Measurements from ENCODE around the gene ENTPD8.
"Not testable (repeated sequence)": the region's sequence is repeated elsewhere in the genome, so short reads cannot be mapped to it uniquely, and the experiment has no call there.

Gene ENTPD8

DNA sequence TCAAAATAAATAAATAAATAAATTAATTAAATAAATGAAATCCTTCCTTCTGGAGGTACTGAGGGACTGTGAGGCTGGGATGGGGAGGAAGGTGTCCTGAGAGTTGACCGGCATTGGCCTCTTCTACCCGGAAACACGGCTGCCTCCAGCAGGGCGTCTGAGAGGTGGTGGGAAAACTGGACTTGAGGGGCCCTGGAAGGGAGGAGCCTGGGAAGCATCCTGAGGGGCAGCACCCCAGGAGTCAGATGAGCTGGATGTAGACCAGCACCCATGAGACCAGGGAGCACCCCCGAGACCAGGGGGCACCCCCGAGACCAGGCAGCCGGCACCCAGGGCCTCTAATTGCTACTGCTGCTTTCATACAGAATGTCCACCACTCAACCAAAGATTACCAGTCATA, 26.7 kb upstream of the ENTPD8 start:
- H3K27ac ChIP-seq (ENCODE audit: low read length) = no peak overlapping the region
- no peak overlapping the region for H3K4me3 ChIP-seq (ENCODE audit: low read depth in 1 of 2, low read length in 2 of 2)
- no peaks in the 10 kb centered on the region for H3K36me3 ChIP-seq (ENCODE audit: control insufficient read depth in 1 of 2, insufficient read depth in 2 of 2, low read length in 2 of 2)
- no peaks in the 10 kb centered on the region for H3K9me3 ChIP-seq (ENCODE audit: control insufficient read depth in 1 of 2, low read length in 2 of 2)
- no peaks in the 10 kb centered on the region for H3K4me1 ChIP-seq (ENCODE audit: control insufficient read depth in 1 of 2, insufficient read depth in 2 of 2, low read length in 2 of 2)
- no peaks in the 10 kb centered on the region for H3K27me3 ChIP-seq (ENCODE audit: low read depth, low read length)

DNA sequence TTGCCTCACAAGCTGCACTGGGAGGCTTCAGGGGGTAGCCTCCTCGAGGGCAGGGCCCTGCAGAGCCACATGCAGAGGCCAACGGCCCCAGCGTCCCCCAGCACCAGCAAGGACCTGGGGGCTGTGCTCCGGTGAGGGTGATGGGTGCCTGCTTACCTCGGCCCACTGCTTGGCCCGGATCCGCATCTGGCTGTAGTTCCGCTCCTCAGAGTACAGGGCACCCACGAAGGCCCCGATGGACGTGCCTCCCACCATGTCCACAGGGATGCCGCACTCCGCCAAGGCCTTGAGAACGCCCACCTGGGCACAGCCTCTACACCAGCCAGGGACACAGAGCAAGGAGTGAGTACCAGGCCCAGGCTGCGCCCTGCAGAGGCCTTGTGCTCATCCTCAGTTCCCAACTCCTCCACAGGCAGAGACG, 26.0 kb upstream of the ENTPD8 start:
- H3K4me3 ChIP-seq (ENCODE audit: low read depth in 1 of 2, low read length in 2 of 2) = no peak overlapping the region
- no peaks in the 10 kb centered on the region for H3K36me3 ChIP-seq (ENCODE audit: control insufficient read depth in 1 of 2, insufficient read depth in 2 of 2, low read length in 2 of 2)
- no peaks in the 10 kb centered on the region for H3K27me3 ChIP-seq (ENCODE audit: low read depth, low read length)
- H3K27ac ChIP-seq (ENCODE audit: low read length) = no peak overlapping the region
- no peaks in the 10 kb centered on the region for H3K4me1 ChIP-seq (ENCODE audit: control insufficient read depth in 1 of 2, insufficient read depth in 2 of 2, low read length in 2 of 2)
- no peaks in the 10 kb centered on the region for H3K9me3 ChIP-seq (ENCODE audit: control insufficient read depth in 1 of 2, low read length in 2 of 2)

GRCh38 chr9:137466389-137467085, 25.4 kb upstream of the ENTPD8 start:
- H3K4me1 ChIP-seq (ENCODE audit: control insufficient read depth in 1 of 2, insufficient read depth in 2 of 2, low read length in 2 of 2); H3K4me3 ChIP-seq (ENCODE audit: low read depth in 1 of 2, low read length in 2 of 2); H3K27ac ChIP-seq (ENCODE audit: low read length); H3K27me3 ChIP-seq (ENCODE audit: low read depth, low read length); H3K9me3 ChIP-seq (ENCODE audit: control insufficient read depth in 1 of 2, low read length in 2 of 2); H3K36me3 ChIP-seq (ENCODE audit: control insufficient read depth in 1 of 2, insufficient read depth in 2 of 2, low read length in 2 of 2): not testable (repeated sequence)

GRCh38 chr9:137465720-137466388, 24.7 kb upstream of the ENTPD8 start:
- Histone ChIP-seq H3K36me3 (ENCODE audit: control insufficient read depth in 1 of 2, insufficient read depth in 2 of 2, low read length in 2 of 2) (no peaks in the 10 kb centered on the region), H3K27me3 (ENCODE audit: low read depth, low read length) (no peaks in the 10 kb centered on the region), H3K4me3 (ENCODE audit: low read depth in 1 of 2, low read length in 2 of 2) (no peak overlapping the region), H3K9me3 (ENCODE audit: control insufficient read depth in 1 of 2, low read length in 2 of 2) (no peaks in the 10 kb centered on the region), H3K27ac (ENCODE audit: low read length) (no peak overlapping the region), H3K4me1 (ENCODE audit: control insufficient read depth in 1 of 2, insufficient read depth in 2 of 2, low read length in 2 of 2) (no peaks in the 10 kb centered on the region)

GRCh38 chr9:137465000-137465719, 24.0 kb upstream of the ENTPD8 start:
- no peaks in the 10 kb centered on the region for H3K36me3 ChIP-seq (ENCODE audit: control insufficient read depth in 1 of 2, insufficient read depth in 2 of 2, low read length in 2 of 2)
- no peak overlapping the region for H3K27ac ChIP-seq (ENCODE audit: low read length)
- no peaks in the 10 kb centered on the region for H3K9me3 ChIP-seq (ENCODE audit: control insufficient read depth in 1 of 2, low read length in 2 of 2)
- H3K4me1 ChIP-seq (ENCODE audit: control insufficient read depth in 1 of 2, insufficient read depth in 2 of 2, low read length in 2 of 2) = no peaks in the 10 kb centered on the region
- H3K4me3 ChIP-seq (ENCODE audit: low read depth in 1 of 2, low read length in 2 of 2) = no peak overlapping the region
- H3K27me3 ChIP-seq (ENCODE audit: low read depth, low read length) = no peaks in the 10 kb centered on the region

DNA sequence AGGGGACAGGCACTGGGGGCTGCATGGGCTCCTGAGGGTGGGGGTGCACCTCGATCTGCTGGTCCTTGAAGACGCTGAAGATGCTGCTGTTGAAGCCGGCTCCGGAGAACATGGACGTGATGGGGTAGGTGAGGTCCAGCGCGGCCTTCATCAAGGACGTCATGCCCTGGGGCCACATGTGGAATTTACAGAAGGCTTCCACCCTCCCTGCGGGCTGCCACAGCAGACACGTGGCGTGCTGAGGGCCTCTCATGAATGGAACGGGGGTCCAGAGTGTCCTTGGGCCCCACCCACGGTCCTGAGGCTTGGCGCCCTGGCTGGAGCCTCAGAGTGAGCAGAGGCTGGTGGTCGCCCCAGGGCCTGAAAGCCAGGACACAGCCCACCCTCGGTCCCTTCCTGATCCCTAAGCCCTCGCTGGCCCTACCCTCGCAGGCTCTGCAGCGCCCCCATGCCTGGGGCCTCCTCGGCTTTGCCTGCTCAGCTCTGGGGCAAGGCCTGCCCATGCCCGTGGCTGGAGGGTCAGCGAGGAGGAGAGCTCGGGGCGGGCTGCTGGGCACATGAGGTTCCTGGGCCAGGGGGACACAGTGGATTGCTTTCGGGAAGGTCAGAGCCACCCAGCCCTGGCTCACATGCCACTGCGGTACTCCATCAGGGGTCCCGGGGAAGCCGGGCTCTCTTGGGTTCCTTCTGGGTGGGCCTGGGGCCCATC, 23.3 kb upstream of the ENTPD8 start:
- no peak overlapping the region for H3K27ac ChIP-seq (ENCODE audit: low read length)
- H3K27me3 ChIP-seq (ENCODE audit: low read depth, low read length) = no peaks in the 10 kb centered on the region
- peaks cover 3 to 5% of the 10 kb centered on the region in 2 donors for H3K4me1 ChIP-seq (ENCODE audit: control insufficient read depth in 1 of 2, insufficient read depth in 2 of 2, low read length in 2 of 2)
- H3K9me3 ChIP-seq (ENCODE audit: control insufficient read depth in 1 of 2, low read length in 2 of 2) = no peaks in the 10 kb centered on the region
- H3K36me3 ChIP-seq (ENCODE audit: control insufficient read depth in 1 of 2, insufficient read depth in 2 of 2, low read length in 2 of 2) = no peaks in the 10 kb centered on the region
- no peak overlapping the region for H3K4me3 ChIP-seq (ENCODE audit: low read depth in 1 of 2, low read length in 2 of 2)

DNA sequence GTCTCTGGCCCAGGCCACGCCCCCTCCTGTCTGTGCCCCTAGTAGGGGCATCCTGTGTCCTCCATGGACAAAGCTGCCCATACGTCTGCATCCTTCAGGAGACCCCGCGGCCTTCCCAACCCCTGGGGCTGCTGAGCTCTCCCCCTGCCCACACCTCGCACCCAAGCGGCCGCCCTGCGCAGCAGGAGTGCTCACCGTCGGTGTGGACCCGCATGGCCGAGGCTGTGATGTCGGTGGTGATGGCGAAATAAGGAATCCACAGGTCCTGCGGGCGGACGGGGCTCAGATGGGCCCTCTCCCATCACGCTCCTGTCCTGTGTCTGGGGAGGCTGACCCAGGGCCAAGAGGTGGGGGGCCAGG, 22.8 kb upstream of the ENTPD8 start:
- Histone ChIP-seq H3K9me3 (ENCODE audit: control insufficient read depth in 1 of 2, low read length in 2 of 2) (no peaks in the 10 kb centered on the region), H3K27ac (ENCODE audit: low read length) (no peak overlapping the region), H3K4me3 (ENCODE audit: low read depth in 1 of 2, low read length in 2 of 2) (no peak overlapping the region), H3K36me3 (ENCODE audit: control insufficient read depth in 1 of 2, insufficient read depth in 2 of 2, low read length in 2 of 2) (no peaks in the 10 kb centered on the region), H3K4me1 (ENCODE audit: control insufficient read depth in 1 of 2, insufficient read depth in 2 of 2, low read length in 2 of 2) (peaks cover 3 to 5% of the 10 kb centered on the region in 2 donors), H3K27me3 (ENCODE audit: low read depth, low read length) (no peaks in the 10 kb centered on the region)

DNA sequence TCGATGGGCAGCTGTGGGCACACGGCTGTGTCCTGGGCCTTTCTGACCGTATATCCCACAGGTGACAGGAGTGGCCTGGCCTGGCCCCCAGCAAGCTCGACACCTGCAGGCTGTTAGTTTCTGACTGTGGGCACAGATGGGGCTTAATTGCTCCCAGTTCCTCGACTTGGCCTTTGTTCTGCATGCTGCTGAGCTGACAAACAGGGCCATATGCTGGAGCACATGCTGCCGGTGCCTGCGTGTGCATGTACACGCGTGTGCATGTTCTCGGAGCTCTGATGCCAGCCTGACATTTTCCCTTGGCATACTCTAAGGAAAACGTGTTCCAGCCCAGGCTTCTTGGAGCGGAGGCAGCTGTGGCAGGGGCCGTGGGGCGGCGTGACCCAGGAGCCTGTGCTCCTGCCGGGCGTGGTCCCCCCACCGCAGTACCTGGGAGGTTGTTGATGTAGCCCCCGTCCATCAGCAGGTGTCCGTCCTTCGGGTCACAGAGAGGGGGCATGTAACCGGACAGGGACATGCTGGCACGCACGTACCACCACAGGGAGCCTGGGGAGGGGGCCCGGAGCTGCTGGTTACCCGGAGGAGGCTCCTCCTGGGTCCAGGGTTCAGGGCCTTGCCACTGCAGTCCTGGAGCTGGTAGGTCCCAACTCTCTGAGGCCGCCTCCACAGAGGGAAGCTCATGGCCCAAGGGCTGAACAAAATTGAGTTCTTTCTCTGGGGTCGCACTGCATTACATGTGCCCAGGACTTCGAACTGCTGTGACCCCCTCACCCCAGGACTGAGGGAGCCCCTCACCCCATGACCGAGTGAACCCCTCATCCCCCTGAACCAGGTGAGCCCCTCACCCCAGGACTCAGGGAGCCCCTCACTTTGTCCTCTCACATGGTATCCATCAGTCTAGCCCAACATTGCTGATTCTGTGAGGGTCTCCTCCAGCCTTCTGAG, 22.1 kb upstream of the ENTPD8 start:
- Histone ChIP-seq H3K36me3 (ENCODE audit: control insufficient read depth in 1 of 2, insufficient read depth in 2 of 2, low read length in 2 of 2) (no peaks in the 10 kb centered on the region), H3K4me3 (ENCODE audit: low read depth in 1 of 2, low read length in 2 of 2) (no peak overlapping the region), H3K27ac (ENCODE audit: low read length) (no peak overlapping the region), H3K27me3 (ENCODE audit: low read depth, low read length) (no peaks in the 10 kb centered on the region), H3K4me1 (ENCODE audit: control insufficient read depth in 1 of 2, insufficient read depth in 2 of 2, low read length in 2 of 2) (peaks cover 3 to 10% of the 10 kb centered on the region in 2 donors), H3K9me3 (ENCODE audit: control insufficient read depth in 1 of 2, low read length in 2 of 2) (no peaks in the 10 kb centered on the region)

DNA sequence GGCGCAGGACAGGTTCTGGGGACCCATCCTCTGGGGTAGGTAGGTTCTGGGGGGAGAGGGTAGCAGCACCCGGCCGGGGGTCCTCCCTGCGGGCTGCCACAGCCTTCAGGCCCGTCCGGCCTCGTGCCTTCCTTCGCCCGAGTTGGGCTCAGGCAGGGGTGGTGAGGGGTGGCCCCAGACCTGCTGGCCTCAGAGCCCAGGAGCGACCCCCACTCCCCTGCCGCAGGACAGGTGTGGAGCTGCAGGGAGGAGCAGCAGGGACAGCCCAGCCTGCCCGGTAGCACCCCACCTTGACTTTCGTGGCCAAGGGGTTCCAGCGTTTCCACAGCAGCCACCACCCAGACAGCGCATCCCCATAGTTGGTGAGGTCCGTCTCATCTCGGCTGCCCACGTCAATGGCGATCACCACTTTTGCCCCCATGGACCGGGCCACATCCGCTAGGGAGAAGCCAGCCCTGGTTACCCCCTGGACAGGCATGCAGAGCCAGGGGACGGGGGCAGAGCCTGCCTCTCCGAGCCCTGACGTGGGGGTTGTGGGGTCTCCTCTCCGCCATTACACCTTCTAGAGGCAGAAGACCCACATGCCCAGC, 21.3 kb upstream of the ENTPD8 start:
- Histone ChIP-seq H3K4me1 (ENCODE audit: control insufficient read depth in 1 of 2, insufficient read depth in 2 of 2, low read length in 2 of 2) (peaks cover 3 to 17% of the 10 kb centered on the region in 2 donors), H3K27ac (ENCODE audit: low read length) (no peak overlapping the region), H3K4me3 (ENCODE audit: low read depth in 1 of 2, low read length in 2 of 2) (no peak overlapping the region)

DNA sequence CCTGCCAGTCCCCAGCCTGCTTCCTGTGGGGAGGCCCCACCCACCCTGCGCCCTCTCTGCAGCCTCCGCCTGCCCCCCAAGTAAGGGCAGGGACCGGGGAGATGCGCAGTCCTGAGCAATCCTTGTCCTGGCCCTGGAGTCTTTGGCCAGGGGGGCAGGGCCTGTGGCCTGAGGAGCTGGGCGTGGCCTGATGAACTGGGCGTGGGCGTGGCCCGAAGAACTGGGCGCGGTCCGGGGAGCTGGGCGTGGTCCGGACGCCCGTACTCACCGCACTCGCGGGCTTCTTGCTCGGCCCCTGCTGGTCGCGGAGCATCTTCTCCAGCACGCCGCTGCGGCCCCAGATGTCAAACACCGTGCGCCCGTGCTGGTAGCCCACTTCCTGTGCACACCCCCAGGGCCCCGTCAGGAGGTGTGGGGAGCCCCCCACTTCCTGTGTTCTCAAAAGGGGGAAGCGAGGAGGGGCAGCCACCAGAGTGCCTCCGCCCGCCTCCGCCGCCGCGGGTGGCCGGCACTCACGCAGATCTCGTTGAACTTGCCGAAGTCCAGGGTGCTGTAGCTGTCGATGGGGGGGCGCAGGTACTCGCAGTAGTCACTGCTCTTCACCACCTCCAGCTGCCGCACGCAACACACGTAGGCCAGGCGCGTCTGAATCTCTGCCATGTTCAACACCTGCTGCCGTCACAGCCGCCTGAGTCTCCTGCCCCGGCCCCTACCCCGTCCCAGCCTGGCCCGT, 20.7 kb upstream of the ENTPD8 start:
- Histone ChIP-seq H3K36me3 (ENCODE audit: control insufficient read depth in 1 of 2, insufficient read depth in 2 of 2, low read length in 2 of 2) (no peaks in the 10 kb centered on the region), H3K4me3 (ENCODE audit: low read depth in 1 of 2, low read length in 2 of 2) (no peak overlapping the region), H3K4me1 (ENCODE audit: control insufficient read depth in 1 of 2, insufficient read depth in 2 of 2, low read length in 2 of 2) (peaks cover 3 to 20% of the 10 kb centered on the region in 2 donors), H3K9me3 (ENCODE audit: control insufficient read depth in 1 of 2, low read length in 2 of 2) (no peaks in the 10 kb centered on the region), H3K27ac (ENCODE audit: low read length) (no peak overlapping the region), H3K27me3 (ENCODE audit: low read depth, low read length) (no peaks in the 10 kb centered on the region)

More for the DNA sequence above, 21.3 kb upstream of the ENTPD8 start:
- no peaks in the 10 kb centered on the region for H3K27me3 ChIP-seq (ENCODE audit: low read depth, low read length)
- no peaks in the 10 kb centered on the region for H3K36me3 ChIP-seq (ENCODE audit: control insufficient read depth in 1 of 2, insufficient read depth in 2 of 2, low read length in 2 of 2)
- no peaks in the 10 kb centered on the region for H3K9me3 ChIP-seq (ENCODE audit: control insufficient read depth in 1 of 2, low read length in 2 of 2)
